ENCODE data around the gene INTS4. TPM values are rescaled to one million over a fixed set of nuclear protein-coding genes. Genes with fewer than 3 reads are reported as not detected.

Gene INTS4
- total RNA-seq, 2 experiments from 2014 or later: 50.6 to 57.0 TPM

GRCh38 chr11:77833302-77833701 is 161.2 kb downstream of the INTS4 start:
- no peak for TF ChIP-seq EZH2phosphoT487 (IDR thresholded peaks at IDR 0.05; ENCODE audit: borderline replicate concordance, low read depth, low read length)
- TF ChIP-seq CTCF (conservative IDR thresholded peaks at IDR 0.05; ENCODE audit: low read length): no peak
- DNase-seq (ENCODE audit: low spot score): no peak
- Histone ChIP-seq H3K79me2 (ENCODE audit: insufficient read depth, low read depth, low read length) (no peaks in the 10 kb centered on the region), H3K9me2 (ENCODE audit: insufficient read depth, low read length) (no peaks in the 10 kb centered on the region), H3K4me1 (ENCODE audit: insufficient read depth, low read length, poor library complexity, severe bottlenecking) (no peaks in the 10 kb centered on the region), H3K9me3 (ENCODE audit: low read length) (peaks cover 8% of the 10 kb centered on the region; the same call in 1 of the 2 replicates), H3K27ac (ENCODE audit: low read depth, low read length, poor library complexity, severe bottlenecking) (no peak overlapping the region), H3K4me3 (ENCODE audit: low read depth, low read length, poor library complexity, severe bottlenecking) (no peak overlapping the region), H3K36me3 (ENCODE audit: insufficient read depth, low read length) (no peaks in the 10 kb centered on the region; the same call in 1 of the 2 replicates), H3K4me2 (ENCODE audit: low read length) (no peak overlapping the region), H2AFZ (ENCODE audit: low read length) (no peak overlapping the region), H4K20me1 (ENCODE audit: insufficient read depth, low read length) (no peaks in the 10 kb centered on the region)
- POLR2A ChIA-PET: interaction anchor here (0.9 kb wide), 1 partner anchor 9 kb away, joined by 3 read pairs; no protein-coding TSS in a partner anchor
- BruUV-seq (replicated peaks): no TSS peak
- CTCF ChIA-PET (ENCODE audit: unreplicated experiment): no interaction called here
- intact Hi-C loops (cut with micrococcal nuclease; ENCODE audit: unreplicated experiment): no loop called here

DNA sequence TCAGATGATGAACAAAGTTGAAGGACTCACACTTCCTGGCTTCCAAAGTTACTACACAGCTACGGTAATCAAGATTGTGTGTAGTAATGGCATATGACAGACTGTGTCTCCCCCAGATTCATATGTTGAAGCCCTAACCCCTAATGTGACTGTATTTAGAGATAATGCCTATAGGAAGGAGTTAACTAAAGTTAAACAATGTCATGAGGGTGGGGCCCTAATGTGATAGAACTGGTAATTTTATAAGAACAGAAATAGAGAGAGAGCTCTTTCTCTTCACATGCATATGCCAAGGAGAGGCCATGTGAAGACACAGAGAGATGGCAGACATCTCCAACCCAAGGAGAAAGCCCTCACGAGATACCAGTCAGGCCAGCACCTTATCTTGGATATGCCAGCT is 165.5 kb downstream of the INTS4 start:
- Histone ChIP-seq H3K9me2 (ENCODE audit: insufficient read depth, low read length) (no peaks in the 10 kb centered on the region), H3K9me3 (ENCODE audit: low read length) (peaks cover 8% of the 10 kb centered on the region; the same call in 1 of the 2 replicates), H3K27ac (ENCODE audit: low read depth, low read length, poor library complexity, severe bottlenecking) (no peak overlapping the region), H3K4me1 (ENCODE audit: insufficient read depth, low read length, poor library complexity, severe bottlenecking) (no peaks in the 10 kb centered on the region), H4K20me1 (ENCODE audit: insufficient read depth, low read length) (no peaks in the 10 kb centered on the region), H3K4me2 (ENCODE audit: low read length) (no peak overlapping the region), H3K4me3 (ENCODE audit: low read depth, low read length, poor library complexity, severe bottlenecking) (no peak overlapping the region), H3K36me3 (ENCODE audit: insufficient read depth, low read length) (no peaks in the 10 kb centered on the region; the same call in 1 of the 2 replicates), H3K79me2 (ENCODE audit: insufficient read depth, low read depth, low read length) (no peaks in the 10 kb centered on the region), H2AFZ (ENCODE audit: low read length) (no peak overlapping the region)
- CTCF ChIA-PET (ENCODE audit: unreplicated experiment): no interaction called here
- POLR2A ChIA-PET: no interaction called here
- no peak for DNase-seq (ENCODE audit: low spot score)
- intact Hi-C loops (cut with micrococcal nuclease; ENCODE audit: unreplicated experiment): no loop called here
- BruUV-seq (replicated peaks): no TSS peak
- no peak for TF ChIP-seq EZH2phosphoT487 (IDR thresholded peaks at IDR 0.05; ENCODE audit: borderline replicate concordance, low read depth, low read length)
- TF ChIP-seq CTCF (conservative IDR thresholded peaks at IDR 0.05; ENCODE audit: low read length): no peak

Small RNA genes lying within 50 kb of the gene (small RNA-seq; reads per million reads assigned to genes)
- not detected for gene AP002812.4

Other genes starting within 250 kb of the INTS4 start
- 33.5 and 56.9 TPM in 2 replicates for gene RSF1, start 173.9 kb downstream of the INTS4 start, total RNA-seq (2014; rRNA removed; shearing (Covaris generic))
- gene RSF1, start 173.9 kb downstream of the INTS4 start, total RNA-seq (2022): 75.6 and 78.8 TPM in 2 replicates
- gene AAMDC, start 173.5 kb downstream of the INTS4 start, total RNA-seq (2014; rRNA removed; shearing (Covaris generic)): 11.0 and 16.2 TPM in 2 replicates
- gene AAMDC, start 173.5 kb downstream of the INTS4 start, total RNA-seq (2022): 13.3 and 17.1 TPM in 2 replicates
- not detected in 2 replicates for gene KCTD14, start 28.6 kb upstream of the INTS4 start, total RNA-seq (2014; rRNA removed; shearing (Covaris generic))
- not detected in 2 replicates for gene KCTD14, start 28.6 kb upstream of the INTS4 start, total RNA-seq (2022)
- gene THRSP, start 69.2 kb upstream of the INTS4 start, total RNA-seq (2014; rRNA removed; shearing (Covaris generic)): not detected in 2 replicates
- gene THRSP, start 69.2 kb upstream of the INTS4 start, total RNA-seq (2022): not detected in 2 replicates
- 21.6 and 53.3 TPM in 2 replicates for gene NDUFC2, start 85.2 kb upstream of the INTS4 start, total RNA-seq (2014; rRNA removed; shearing (Covaris generic))
- 95.7 and 106 TPM in 2 replicates for gene NDUFC2, start 85.2 kb upstream of the INTS4 start, total RNA-seq (2022)
- gene ALG8, start 145.0 kb upstream of the INTS4 start, total RNA-seq (2014; rRNA removed; shearing (Covaris generic)): 42.5 and 43.7 TPM in 2 replicates
- 61.9 and 66.1 TPM in 2 replicates for gene ALG8, start 145.0 kb upstream of the INTS4 start, total RNA-seq (2022)
- gene KCTD21, start 194.0 kb upstream of the INTS4 start, total RNA-seq (2014; rRNA removed; shearing (Covaris generic)): 1.5 and 2.8 TPM in 2 replicates
- gene KCTD21, start 194.0 kb upstream of the INTS4 start, total RNA-seq (2022): 2.5 and 2.7 TPM in 2 replicates
- 3.2 and 3.4 TPM in 2 replicates for gene USP35, start 194.3 kb upstream of the INTS4 start, total RNA-seq (2014; rRNA removed; shearing (Covaris generic))
- 4.8 and 4.9 TPM in 2 replicates for gene USP35, start 194.3 kb upstream of the INTS4 start, total RNA-seq (2022)